Activated CD8-positive, alpha-beta memory T cell treated with anti-CD3 and anti-CD28 coated beads for 48 hours (primary cell): ENCODE results near the gene SIN3A.
A peak's percentile ranks its signal among the peaks of the same experiment; 100 is the strongest.
"Not testable (repeated sequence)": the region's sequence is repeated elsewhere in the genome, so short reads cannot be mapped to it uniquely, and the experiment has no call there.

Experiments used
- DNase-seq, 3 experiments: peaks; one replicate each; pipeline ENCODE4 v3.0.0-alpha.2; 2020; ENCODE audit warnings: low read depth in 2 of 3, low spot score in 2 of 3

The SIN3A gene

GRCh38 chr15:75335705-75336355 lies 115.7 kb downstream of the SIN3A start, which contains the start of gene COMMD4:
COMMD4 (plus strand) TSS chr15:75336063; CDS start chr15:75336090, 27 bp downstream.
- peak; percentile 71 to 84 (median 82) for DNase-seq

GRCh38 chr15:75335313-75335704 lies 116.2 kb downstream of the SIN3A start:
- DNase-seq: no peak

- DNase-seq: not testable (repeated sequence)
Observed at GRCh38 chr15:75333654-75334419, 117.7 kb downstream of the SIN3A start.

DNA sequence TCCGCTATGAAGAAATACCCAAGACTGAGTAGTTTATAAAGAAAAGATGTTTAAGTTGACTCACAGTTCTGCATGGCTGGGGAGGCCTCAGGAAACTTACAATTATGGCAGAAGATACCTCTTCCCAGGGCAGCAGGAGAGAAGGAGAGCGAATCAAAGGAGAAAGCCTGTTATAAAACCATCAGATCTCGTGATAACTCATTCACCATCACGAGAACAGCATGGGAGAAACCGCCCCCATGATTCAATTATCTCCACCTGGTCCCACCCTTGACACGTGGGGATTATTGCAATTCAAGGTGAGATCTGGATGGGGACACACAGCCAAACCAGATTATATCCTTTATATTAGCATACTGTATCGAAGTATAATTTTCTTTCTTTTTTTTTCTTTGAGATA lies 119.4 kb downstream of the SIN3A start:
- not testable (repeated sequence) for DNase-seq

DNA sequence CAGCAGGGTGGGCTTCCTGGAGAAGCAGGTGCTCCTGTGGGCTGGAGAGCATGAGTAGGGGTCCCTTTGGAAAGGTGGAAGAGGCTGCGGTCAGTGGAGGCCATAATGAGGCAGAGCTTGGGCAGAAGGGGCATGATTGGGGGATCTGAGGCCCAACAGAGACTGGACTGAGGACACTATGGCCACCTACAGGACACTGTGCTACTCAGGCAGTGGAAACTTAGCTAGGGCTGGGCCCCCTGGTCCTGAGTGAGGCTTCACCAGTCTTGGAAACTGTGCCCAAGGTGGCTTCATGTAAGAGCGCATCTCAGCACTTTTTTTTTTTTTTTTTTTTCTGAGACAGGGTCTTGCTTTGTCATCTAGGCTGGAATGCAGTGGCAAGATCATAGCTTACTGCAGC lies 121.9 kb downstream of the SIN3A start:
- no peak for DNase-seq

GRCh38 chr15:75328493-75329314 lies 122.8 kb downstream of the SIN3A start:
- DNase-seq: no peak

GRCh38 chr15:75327491-75327890 lies 124.0 kb downstream of the SIN3A start:
- DNase-seq: no peak

- DNase-seq: no peak
Observed at GRCh38 chr15:75327005-75327404, 124.5 kb downstream of the SIN3A start.

DNA sequence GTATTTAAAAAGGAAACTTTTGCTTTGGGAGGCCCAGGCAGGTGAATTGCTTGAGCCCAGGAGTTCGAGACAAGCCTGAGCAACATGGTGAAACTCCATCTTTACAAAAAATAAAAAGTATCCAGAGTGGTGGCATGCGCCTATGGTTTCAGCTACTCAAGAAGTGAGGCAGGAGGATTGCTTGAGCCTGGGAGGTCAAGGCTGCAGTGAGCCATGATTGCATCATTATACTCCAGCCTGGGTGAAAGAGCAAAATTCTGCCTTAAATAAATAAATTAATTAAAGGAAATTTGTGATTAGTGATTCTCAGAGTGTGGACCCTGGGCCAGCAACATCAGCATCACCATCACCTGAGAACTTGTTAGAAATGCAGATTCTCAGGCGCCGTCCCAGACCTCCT lies 125.6 kb downstream of the SIN3A start:
- DNase-seq: no peak

DNA sequence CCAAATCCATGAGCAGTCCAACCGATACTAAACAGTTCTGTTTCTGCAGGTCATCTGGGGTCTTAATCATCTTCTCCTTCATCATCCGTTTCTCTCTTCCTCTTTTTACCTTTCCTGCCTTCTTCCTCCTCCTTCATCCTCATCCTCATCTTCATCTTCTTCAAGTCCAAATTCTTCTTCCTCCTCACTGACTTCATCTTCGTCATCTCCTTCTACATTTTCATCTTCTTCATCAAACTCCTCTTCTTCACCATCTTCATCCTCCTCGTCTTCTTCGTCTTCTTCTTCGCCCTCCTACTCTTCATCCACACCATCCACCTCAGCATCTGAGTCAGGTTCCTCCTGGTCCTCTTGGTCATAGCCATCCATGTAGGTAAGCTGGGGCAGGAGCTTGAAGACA lies 129.8 kb downstream of the SIN3A start:
- no peak for DNase-seq
